ENCODE measurements around the gene FLAD1. TPM values are rescaled to one million over a fixed set of nuclear protein-coding genes. Genes with fewer than 3 reads are reported as not detected.

The FLAD1 gene
- total RNA-seq, 1 donor from 2014 or later: 35.9 TPM

- H3K27ac Mint-ChIP-seq (ENCODE audit: unreplicated experiment): no peak overlapping the region
- no peak for TF ChIP-seq CTCF (IDR thresholded peaks at IDR 0.05; ENCODE audit: unreplicated experiment)
- peaks cover 8% of the 10 kb centered on the region for H3K27me3 Mint-ChIP-seq (ENCODE audit: unreplicated experiment)
- peaks cover 18% of the 10 kb centered on the region for H3K36me3 Mint-ChIP-seq (ENCODE audit: low read depth, unreplicated experiment)
- H3K9me3 Mint-ChIP-seq (ENCODE audit: unreplicated experiment): no peaks in the 10 kb centered on the region
- H3K4me3 Mint-ChIP-seq (ENCODE audit: unreplicated experiment): no peak overlapping the region
- DNase-seq (ENCODE audit: low spot score): no peak
- peaks cover 22% of the 10 kb centered on the region for H3K4me1 Mint-ChIP-seq (ENCODE audit: unreplicated experiment)
Measured at GRCh38 chr1:154945160-154945961, 37.8 kb upstream of the FLAD1 start.

GRCh38 chr1:154945962-154946850 is 36.9 kb upstream of the FLAD1 start:
- peaks cover 8% of the 10 kb centered on the region for H3K27me3 Mint-ChIP-seq (ENCODE audit: unreplicated experiment)
- H3K9me3 Mint-ChIP-seq (ENCODE audit: unreplicated experiment): no peaks in the 10 kb centered on the region
- TF ChIP-seq CTCF (IDR thresholded peaks at IDR 0.05; ENCODE audit: unreplicated experiment): no peak
- H3K27ac Mint-ChIP-seq (ENCODE audit: unreplicated experiment): peak overlapping the region; percentile 72
- peaks cover 23% of the 10 kb centered on the region for H3K36me3 Mint-ChIP-seq (ENCODE audit: low read depth, unreplicated experiment)
- DNase-seq (ENCODE audit: low spot score): no peak
- H3K4me3 Mint-ChIP-seq (ENCODE audit: unreplicated experiment): peak overlapping the region; percentile 60
- H3K4me1 Mint-ChIP-seq (ENCODE audit: unreplicated experiment): peaks cover 14% of the 10 kb centered on the region

- Mint-ChIP-seq H3K36me3 (ENCODE audit: low read depth, unreplicated experiment) (peaks cover 32% of the 10 kb centered on the region), H3K9me3 (ENCODE audit: unreplicated experiment) (no peaks in the 10 kb centered on the region), H3K4me1 (ENCODE audit: unreplicated experiment) (peaks cover 16% of the 10 kb centered on the region), H3K4me3 (ENCODE audit: unreplicated experiment) (no peak overlapping the region), H3K27me3 (ENCODE audit: unreplicated experiment) (peaks cover 15% of the 10 kb centered on the region), H3K27ac (ENCODE audit: unreplicated experiment) (no peak overlapping the region)
- no peak for TF ChIP-seq CTCF (IDR thresholded peaks at IDR 0.05; ENCODE audit: unreplicated experiment)
- no peak for DNase-seq (ENCODE audit: low spot score)
Measured at GRCh38 chr1:154948079-154948478, 35.1 kb upstream of the FLAD1 start.

- Mint-ChIP-seq H3K36me3 (ENCODE audit: low read depth, unreplicated experiment) (peaks cover 29% of the 10 kb centered on the region), H3K9me3 (ENCODE audit: unreplicated experiment) (no peaks in the 10 kb centered on the region), H3K27ac (ENCODE audit: unreplicated experiment) (peak overlapping the region; percentile 68), H3K4me1 (ENCODE audit: unreplicated experiment) (peaks cover 49% of the 10 kb centered on the region), H3K27me3 (ENCODE audit: unreplicated experiment) (peaks cover 35% of the 10 kb centered on the region), H3K4me3 (ENCODE audit: unreplicated experiment) (peak overlapping the region; percentile 70)
- no peak for TF ChIP-seq CTCF (IDR thresholded peaks at IDR 0.05; ENCODE audit: unreplicated experiment)
- no peak for DNase-seq (ENCODE audit: low spot score)
Measured at GRCh38 chr1:154951901-154952657, 31.1 kb upstream of the FLAD1 start.

Measured in endothelial cell (in vitro differentiated cells).